ENCODE data around the gene KLHL29.

DNA sequence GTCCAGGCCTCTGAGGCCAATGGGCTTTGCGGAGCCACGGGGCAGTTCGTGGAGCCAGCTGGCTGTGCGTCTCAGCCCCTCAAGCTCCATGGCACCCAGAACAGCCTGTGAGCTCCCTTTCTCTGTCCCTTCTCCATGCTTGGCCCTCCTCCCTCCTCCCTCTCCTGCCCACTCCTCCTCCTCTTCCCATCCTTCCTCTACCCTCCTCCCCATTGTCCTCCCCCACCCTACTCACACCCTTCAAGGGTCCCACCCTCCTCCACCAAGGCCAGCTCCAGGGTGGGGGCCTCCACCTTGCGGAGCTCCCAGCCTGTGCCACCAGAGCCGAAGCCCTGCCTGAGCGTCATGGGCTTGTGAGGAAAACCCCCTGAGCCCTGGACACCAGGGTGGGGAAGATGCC lies 273.0 kb downstream of the KLHL29 start:
- TF ChIP-seq CTCF (IDR thresholded peaks at IDR 0.05; ENCODE audit: insufficient read depth, low read length) (no peak), POLR2AphosphoS5 (IDR thresholded peaks at IDR 0.05; ENCODE audit: low read depth) (no peak), GABPA (IDR thresholded peaks at IDR 0.05; ENCODE audit: low read depth) (no peak)
- TF ChIP-seq, protein P1, sequence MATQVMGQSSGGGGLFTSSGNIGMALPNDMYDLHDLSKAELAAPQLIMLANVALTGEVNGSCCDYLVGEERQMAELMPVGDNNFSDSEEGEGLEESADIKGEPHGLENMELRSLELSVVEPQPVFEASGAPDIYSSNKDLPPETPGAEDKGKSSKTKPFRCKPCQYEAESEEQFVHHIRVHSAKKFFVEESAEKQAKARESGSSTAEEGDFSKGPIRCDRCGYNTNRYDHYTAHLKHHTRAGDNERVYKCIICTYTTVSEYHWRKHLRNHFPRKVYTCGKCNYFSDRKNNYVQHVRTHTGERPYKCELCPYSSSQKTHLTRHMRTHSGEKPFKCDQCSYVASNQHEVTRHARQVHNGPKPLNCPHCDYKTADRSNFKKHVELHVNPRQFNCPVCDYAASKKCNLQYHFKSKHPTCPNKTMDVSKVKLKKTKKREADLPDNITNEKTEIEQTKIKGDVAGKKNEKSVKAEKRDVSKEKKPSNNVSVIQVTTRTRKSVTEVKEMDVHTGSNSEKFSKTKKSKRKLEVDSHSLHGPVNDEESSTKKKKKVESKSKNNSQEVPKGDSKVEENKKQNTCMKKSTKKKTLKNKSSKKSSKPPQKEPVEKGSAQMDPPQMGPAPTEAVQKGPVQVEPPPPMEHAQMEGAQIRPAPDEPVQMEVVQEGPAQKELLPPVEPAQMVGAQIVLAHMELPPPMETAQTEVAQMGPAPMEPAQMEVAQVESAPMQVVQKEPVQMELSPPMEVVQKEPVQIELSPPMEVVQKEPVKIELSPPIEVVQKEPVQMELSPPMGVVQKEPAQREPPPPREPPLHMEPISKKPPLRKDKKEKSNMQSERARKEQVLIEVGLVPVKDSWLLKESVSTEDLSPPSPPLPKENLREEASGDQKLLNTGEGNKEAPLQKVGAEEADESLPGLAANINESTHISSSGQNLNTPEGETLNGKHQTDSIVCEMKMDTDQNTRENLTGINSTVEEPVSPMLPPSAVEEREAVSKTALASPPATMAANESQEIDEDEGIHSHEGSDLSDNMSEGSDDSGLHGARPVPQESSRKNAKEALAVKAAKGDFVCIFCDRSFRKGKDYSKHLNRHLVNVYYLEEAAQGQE (IDR thresholded peaks at IDR 0.05; ENCODE audit: insufficient replicate concordance, low read depth) = no peak

All from HL-60 (cell line).